Transverse colon (tissue), 3 donors: ENCODE measurements around the gene TYMS.

Experiments used
- CTCF ChIP-seq, 5 experiments: fragments of 200-600 bp in 3 of 5; fragments of 450-650 bp in 2 of 5; sonication (generic) in 3 of 5; IDR thresholded peaks; 1 replicate in 2 of 5; 2 replicates in 3 of 5; pipeline ENCODE4 v1.5.1; 2016 to 2017; ENCODE audit warnings: antibody characterized with exemption in 5 of 5, inconsistent platforms in 3 of 5, mild to moderate bottlenecking in 2 of 5, moderate library complexity in 1 of 5
- EP300 ChIP-seq: sonication (generic); formaldehyde crosslinking; IDR thresholded peaks from one replicate; pipeline ENCODE4 v1.6.1; 2017; ENCODE audit warnings: antibody characterized with exemption, low read depth
- POLR2A ChIP-seq: fragments of 450-650 bp; IDR thresholded peaks from one replicate; pipeline ENCODE4 v1.6.1; 2016; ENCODE audit warnings: antibody characterized with exemption, mild to moderate bottlenecking, moderate library complexity

- TF ChIP-seq CTCF (IDR thresholded peaks at IDR 0.05) (no peak), POLR2A (no peak), EP300 (no peak)
These were observed 5.3 kb upstream of the TYMS start for GRCh38 chr18:652131-652530.
